Fibroblast of peridontal ligament (primary cell): ENCODE data around the gene LAMC1.
A peak's percentile ranks its signal among the peaks of the same experiment; 100 is the strongest.

Experiments
- DNase-seq: peaks from one replicate; pipeline ENCODE4 v3.0.0-alpha.2; 2010; ENCODE audit errors: extremely low read depth

LAMC1 gene

GRCh38 chr1:183191833-183192232 lies 168.6 kb downstream of the LAMC1 start:
- DNase-seq = peak; percentile 84

GRCh38 chr1:183193963-183194525 lies 170.8 kb downstream of the LAMC1 start:
- no peak for DNase-seq

- no peak for DNase-seq
These were observed 171.4 kb downstream of the LAMC1 start for GRCh38 chr1:183194527-183195141.

- DNase-seq = no peak
These were observed 171.9 kb downstream of the LAMC1 start for GRCh38 chr1:183195142-183195574.
